Fibroblast of skin of scalp (primary cell): ENCODE measurements around the gene NBEA. TPM values are rescaled to one million over a fixed set of nuclear protein-coding genes. Genes with fewer than 3 reads are reported as not detected.
"Not testable (repeated sequence)": the region's sequence is repeated elsewhere in the genome, so short reads cannot be mapped to it uniquely, and the experiment has no call there.

Experiments
- DNase-seq: peaks from one replicate; pipeline ENCODE4 v3.0.0-alpha.2; 2013
- polyA plus RNA-seq, 2 experiments: library from polyadenylated mRNA; unstranded; fragments of 120-200 nt; gene quantifications; one replicate each; pipeline ENCODE4 v1.2.1, GENCODE V29; 2013; ENCODE audit not compliant: insufficient read length in 2 of 2

The NBEA gene
- polyA plus RNA-seq (2013, experiment 1 of 2; ENCODE audit: insufficient read length) = 3.0 TPM
- 4.0 TPM for polyA plus RNA-seq (2013, experiment 2 of 2; ENCODE audit: insufficient read length)

GRCh38 chr13:34941835-34942731 is at the start of gene NBEA:
TSS of gene NBEA (plus strand) at chr13:34942270. CDS start at chr13:34942821, 551 bp downstream.
- DNase-seq = peak; percentile 69

GRCh38 chr13:34894756-34895155 is 47.3 kb upstream of the NBEA start:
- no peak for DNase-seq

- DNase-seq = no peak
These were observed 44.9 kb upstream of the NBEA start for GRCh38 chr13:34897220-34897619.

GRCh38 chr13:34899888-34900287 is 42.2 kb upstream of the NBEA start:
- DNase-seq = no peak

GRCh38 chr13:34900288-34900739 is 41.8 kb upstream of the NBEA start:
- no peak for DNase-seq

- no peak for DNase-seq
These were observed 40.5 kb upstream of the NBEA start for GRCh38 chr13:34901572-34901971.

- DNase-seq = no peak
These were observed 30.9 kb upstream of the NBEA start for GRCh38 chr13:34911159-34911558.

GRCh38 chr13:34913040-34913439 is 29.0 kb upstream of the NBEA start:
- DNase-seq = peak; percentile 11

GRCh38 chr13:34914416-34914815 is 27.7 kb upstream of the NBEA start:
- no peak for DNase-seq

- DNase-seq = peak; percentile 59
These were observed 15.6 kb upstream of the NBEA start for GRCh38 chr13:34926508-34926907.

GRCh38 chr13:34928676-34929075 is 13.4 kb upstream of the NBEA start:
- not testable (repeated sequence) for DNase-seq

- DNase-seq = peak; percentile 9
These were observed 10.5 kb upstream of the NBEA start for GRCh38 chr13:34931572-34931971.

GRCh38 chr13:34933349-34933748 is 8.7 kb upstream of the NBEA start:
- no peak for DNase-seq

GRCh38 chr13:34933786-34934185 is 8.3 kb upstream of the NBEA start:
- no peak for DNase-seq

- no peak for DNase-seq
These were observed 6.2 kb upstream of the NBEA start for GRCh38 chr13:34935841-34936240.

GRCh38 chr13:34939771-34940170 is 2.3 kb upstream of the NBEA start:
- no peak for DNase-seq

- DNase-seq = no peak
These were observed 635 bp upstream of the NBEA start for GRCh38 chr13:34941436-34941834.

GRCh38 chr13:34942732-34943435 is 814 bp downstream of the NBEA start:
- DNase-seq = peak; percentile 7

GRCh38 chr13:34943436-34944273 is 1.6 kb downstream of the NBEA start:
- DNase-seq = peak; percentile 0

- no peak for DNase-seq
These were observed 2.2 kb downstream of the NBEA start for GRCh38 chr13:34944274-34944634.

- no peak for DNase-seq
These were observed 2.7 kb downstream of the NBEA start for GRCh38 chr13:34944751-34945150.

- DNase-seq = no peak
These were observed 9.5 kb downstream of the NBEA start for GRCh38 chr13:34951528-34951927.

- DNase-seq = no peak
These were observed 17.4 kb downstream of the NBEA start for GRCh38 chr13:34959489-34959888.
